HepG2 (cell line): Measurements from ENCODE around the gene SGO1. TPM values are rescaled to one million over a fixed set of nuclear protein-coding genes. Genes with fewer than 3 reads are reported as not detected.

Experiments
- ATAD3A ChIP-seq: sonication (generic); formaldehyde crosslinking; IDR thresholded peaks from 2 replicates; pipeline ENCODE4 v1.4.0; 2020; ENCODE audit warnings: missing genetic modification reagents
- CBX2 ChIP-seq, 2 experiments: fragments of 200-600 bp in 1 of 2; sonication (generic); formaldehyde crosslinking in 1 of 2; IDR thresholded peaks; 2 replicates each; pipeline versions ENCODE4 v1.7.0 to v1.8.1; 2018 to 2022; ENCODE audit warnings: low read depth in 2 of 2, low read length in 1 of 2, mild to moderate bottlenecking in 1 of 2, missing genetic modification reagents in 1 of 2
- ELF1 ChIP-seq: sonication (generic); formaldehyde crosslinking; IDR thresholded peaks from 2 replicates; pipeline ENCODE4 v1.4.0; 2020; ENCODE audit warnings: missing genetic modification reagents
- FLYWCH1 ChIP-seq: sonication (generic); formaldehyde crosslinking; IDR thresholded peaks from 2 replicates; pipeline ENCODE4 v1.8.1; 2023; ENCODE audit warnings: mild to moderate bottlenecking, missing genetic modification reagents
- HES4 ChIP-seq: sonication (generic); formaldehyde crosslinking; IDR thresholded peaks from 2 replicates; pipeline ENCODE4 v1.9.0; 2021; ENCODE audit warnings: mild to moderate bottlenecking, missing genetic modification reagents, borderline replicate concordance
- HNRNPH1 ChIP-seq: fragments of 200-400 bp; formaldehyde crosslinking; optimal IDR thresholded peaks from 2 replicates; pipeline ENCODE3; 2017; ENCODE audit warnings: mild to moderate bottlenecking, low read depth, low read length
- PCBP1 ChIP-seq: fragments of 200-400 bp; formaldehyde crosslinking; IDR thresholded peaks from 2 replicates; pipeline ENCODE4 v1.6.1; 2017; ENCODE audit warnings: mild to moderate bottlenecking, low read depth, low read length, borderline replicate concordance
- SAP130 ChIP-seq: IDR thresholded peaks from 2 replicates; pipeline ENCODE4 v1.6.1; 2016; ENCODE audit warnings: low read depth
- SP4 ChIP-seq: sonication (generic); formaldehyde crosslinking; IDR thresholded peaks from 2 replicates; pipeline ENCODE4 v1.8.1; 2023; ENCODE audit warnings: mild to moderate bottlenecking, missing genetic modification reagents
- ZFX ChIP-seq: sonication (generic); formaldehyde crosslinking; IDR thresholded peaks from 2 replicates; pipeline ENCODE4 v1.4.0; 2020; ENCODE audit warnings: mild to moderate bottlenecking, low read depth, missing genetic modification reagents, moderate library complexity
- ZNF17 ChIP-seq: sonication (generic); formaldehyde crosslinking; IDR thresholded peaks from 2 replicates; pipeline ENCODE4 v1.5.0; 2020; ENCODE audit warnings: mild to moderate bottlenecking, missing genetic modification reagents
- ZNF354B ChIP-seq: sonication (generic); formaldehyde crosslinking; IDR thresholded peaks from 2 replicates; pipeline ENCODE4 v1.8.0; 2022; ENCODE audit warnings: mild to moderate bottlenecking, missing genetic modification reagents
- ZNF607 ChIP-seq: sonication (generic); formaldehyde crosslinking; IDR thresholded peaks from 2 replicates; pipeline ENCODE4 v1.5.1; 2020; ENCODE audit warnings: missing genetic modification reagents, mild to moderate bottlenecking, borderline replicate concordance
- ZNF646 ChIP-seq: sonication (generic); formaldehyde crosslinking; IDR thresholded peaks from 2 replicates; pipeline ENCODE4 v1.9.0; 2021; ENCODE audit warnings: mild to moderate bottlenecking, missing genetic modification reagents
- ZNF724P ChIP-seq: sonication (generic); formaldehyde crosslinking; IDR thresholded peaks from 2 replicates; pipeline ENCODE4 v1.8.0; 2022; ENCODE audit warnings: missing genetic modification reagents, borderline replicate concordance
- ZNF749 ChIP-seq: sonication (generic); formaldehyde crosslinking; IDR thresholded peaks from 2 replicates; pipeline ENCODE4 v1.8.0; 2022; ENCODE audit warnings: mild to moderate bottlenecking, missing genetic modification reagents, moderate library complexity, borderline replicate concordance
- polyA plus RNA-seq, 8 experiments: library from polyadenylated mRNA; depleted of rRNA in 3 of 8; stranded (reverse) in 7 of 8; unstranded in 1 of 8; fragments of >200 nt; fragmentation: Illumina TruSeq in 4 of 8; extraction: Trizol in 4 of 8; gene quantifications; 2 replicates each; pipeline versions ENCODE4 v1.2.1 to v1.2.3, GENCODE V29; 2011 to 2016; ENCODE audit warnings: low read depth in 4 of 8, missing spikeins in 1 of 8, mixed read lengths in 1 of 8; ENCODE audit not compliant: insufficient read depth in 1 of 8
- total RNA-seq, 5 experiments: library from RNA; depleted of rRNA; stranded (reverse); fragments of >200 nt; fragmentation: Illumina TruSeq; extraction: Trizol; gene quantifications; 2 replicates each; pipeline ENCODE4 v1.2.3, GENCODE V29; 2016; ENCODE audit warnings: low read depth in 1 of 5
- TF ChIP-seq, protein P1 (sequence below): sonication (generic); formaldehyde crosslinking; IDR thresholded peaks from 2 replicates; pipeline ENCODE4 v1.8.0; 2022; ENCODE audit warnings: missing genetic modification reagents, low read depth, mild to moderate bottlenecking, borderline replicate concordance

The SGO1 gene
- total and polyA plus RNA-seq, 2 of the 13 experiments (the other 11 are each of a cell fraction or from before 2014, with no cell fraction given), result 2.1 to 16.1 TPM

DNA sequence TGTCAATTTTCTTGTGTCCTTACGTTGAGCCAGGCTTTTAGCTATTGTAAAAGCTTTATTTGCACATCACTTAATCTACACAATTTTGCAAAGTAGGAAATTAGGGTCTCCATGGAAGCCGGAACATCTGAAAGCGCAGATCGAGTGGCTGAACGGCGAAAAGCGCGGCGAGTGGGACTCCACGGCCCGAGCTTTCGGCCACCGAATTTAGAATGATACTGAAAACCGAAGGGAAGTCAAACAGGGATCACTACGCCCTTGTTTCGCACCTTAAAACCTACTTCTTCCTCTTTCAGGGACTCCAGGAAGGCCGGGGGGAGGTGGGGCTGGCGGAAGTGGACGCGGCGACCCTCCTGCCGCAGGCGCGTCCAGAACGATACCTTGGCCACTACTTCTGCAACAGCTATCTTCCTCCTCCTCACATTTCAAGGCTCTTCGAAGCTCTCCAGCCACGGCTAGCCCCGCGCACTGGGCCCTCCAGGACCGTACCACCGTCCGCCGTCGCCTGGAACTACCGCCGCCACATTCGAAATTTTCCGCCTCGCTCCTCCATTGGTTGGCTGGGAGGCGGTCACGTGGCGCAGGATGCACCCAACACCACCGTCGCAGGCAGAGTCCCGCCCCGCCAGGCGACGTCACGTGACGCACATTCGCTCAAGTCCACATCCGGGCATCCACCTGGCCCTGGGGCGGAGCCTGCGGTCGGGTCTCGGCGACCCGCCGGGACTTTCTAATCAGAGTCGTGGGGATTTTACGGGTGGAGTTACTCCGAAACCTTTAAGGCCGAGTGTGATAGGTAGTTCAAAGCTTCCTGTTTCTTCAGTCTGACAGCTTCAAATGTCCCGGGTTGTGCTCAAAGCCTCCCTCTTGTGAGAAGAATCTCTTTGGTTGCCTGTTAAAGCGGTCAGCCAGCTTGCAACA is at the start of gene SGO1 (continued):
- no peak for TF ChIP-seq CBX2 (IDR thresholded peaks at IDR 0.05; ENCODE audit: low read depth, low read length)
- no peak for TF ChIP-seq CBX2 (CRISPR knock-in tag; IDR thresholded peaks at IDR 0.05; ENCODE audit: low read depth)
- no peak for TF ChIP-seq ZNF646 (CRISPR knock-in tag)
- no peak for TF ChIP-seq FLYWCH1
- TF ChIP-seq ZNF607 (CRISPR knock-in tag), result peak; percentile 71; the same call in 1 of the 2 replicates
- TF ChIP-seq PCBP1, result no peak
- TF ChIP-seq HES4, result no peak
- TF ChIP-seq SAP130, result peak; percentile 100
- peak; percentile 61 for TF ChIP-seq ZFX (CRISPR knock-in tag)
- TF ChIP-seq, protein P1, sequence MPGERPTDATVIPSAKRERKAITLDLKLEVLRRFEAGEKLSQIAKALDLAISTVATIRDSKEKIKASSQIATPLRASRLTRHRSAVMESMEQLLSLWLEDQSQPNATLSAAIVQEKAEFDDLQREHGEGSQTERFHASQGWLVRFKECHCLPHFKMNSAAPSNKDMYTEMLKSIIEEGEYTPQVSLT (CRISPR knock-in tag), result no peak
- peak; percentile 82 for TF ChIP-seq ZNF354B (CRISPR knock-in tag)
- TF ChIP-seq HNRNPH1, result no peak
- peak; percentile 63 for TF ChIP-seq ELF1 (CRISPR knock-in tag)
- TF ChIP-seq SP4, result peak; percentile 79; the same call in 1 of the 2 replicates
- TF ChIP-seq ZNF749, result peak; percentile 85; the same call in 1 of the 2 replicates
- TF ChIP-seq ZNF17 (CRISPR knock-in tag), result no peak
- no peak for TF ChIP-seq ATAD3A
- no peak for TF ChIP-seq ZNF724P (CRISPR knock-in tag)
